Spinal cord (tissue), 10 donors: ENCODE measurements around the gene EIF3I. TPM values are rescaled to one million over a fixed set of nuclear protein-coding genes. Genes with fewer than 3 reads are reported as not detected.
"Not testable (repeated sequence)": the region's sequence is repeated elsewhere in the genome, so short reads cannot be mapped to it uniquely, and the experiment has no call there.

Source experiments
- DNase-seq, 6 donors: peaks; one replicate each; pipeline versions ENCODE4 v3.0.0 to v3.0.0-alpha.2; 2013 to 2015; ENCODE audit warnings: low spot score in 6 of 6, low read depth in 4 of 6
- H3K27ac ChIP-seq: one replicate; pipeline ENCODE4 v1.5.1; 2013; ENCODE audit warnings: low read depth, low read length, control low read depth
- H3K27me3 ChIP-seq: one replicate; pipeline ENCODE4 v1.6.1; 2013; ENCODE audit warnings: low read length; ENCODE audit not compliant: control insufficient read depth, insufficient read depth
- H3K36me3 ChIP-seq: one replicate; pipeline ENCODE4 v1.6.1; 2013; ENCODE audit warnings: low read length; ENCODE audit not compliant: control insufficient read depth, insufficient read depth
- H3K4me1 ChIP-seq: one replicate; pipeline ENCODE4 v1.6.1; 2013; ENCODE audit warnings: low read length; ENCODE audit not compliant: control insufficient read depth, insufficient read depth
- H3K4me3 ChIP-seq: one replicate; pipeline ENCODE4 v1.5.1; 2013; ENCODE audit warnings: low read depth, low read length, control low read depth
- H3K9me3 ChIP-seq: one replicate; pipeline ENCODE4 v1.6.1; 2013; ENCODE audit warnings: low read length; ENCODE audit not compliant: control insufficient read depth, insufficient read depth
- WGBS: methylation state at CpG from one replicate; pipeline ENCODE4 v1.1.5; 2013; ENCODE audit warnings: missing lambda C conversion rate; ENCODE audit not compliant: insufficient coverage; 5-methylcytosine and 5-hydroxymethylcytosine counted together
- polyA plus RNA-seq, 2 donors: library from polyadenylated mRNA; unstranded; fragments of 120-200 nt; gene quantifications; one replicate each; pipeline ENCODE4 v1.2.1, GENCODE V29; 2013; ENCODE audit not compliant: insufficient read length in 2 of 2
- total RNA-seq, 2 donors: library from RNA; depleted of rRNA in 1 of 2; stranded (reverse); fragments of 120-200 nt in 1 of 2; fragments of >200 nt in 1 of 2; gene quantifications; one replicate each; pipeline versions ENCODE4 v1.2.3 to v1.2.4, GENCODE V29; 2013 to 2014
- donor health status: healthy.

Gene EIF3I
- total and polyA plus RNA-seq, 4 donors = 94.9 to 185 (median 166) TPM

- H3K9me3 ChIP-seq, DNase-seq, H3K4me1 ChIP-seq, H3K27me3 ChIP-seq, H3K36me3 ChIP-seq, H3K27ac ChIP-seq, H3K4me3 ChIP-seq: not testable (repeated sequence)
- 92% methylated on average over 1 of the region's 4 CpGs for WGBS
These were observed 41.0 kb downstream of the EIF3I start for GRCh38 chr1:32263236-32263593.

GRCh38 chr1:32263744-32264143 lies 41.5 kb downstream of the EIF3I start:
- H3K27ac ChIP-seq = no peak overlapping the region
- WGBS = 100% methylated on average over 2 of the region's 4 CpGs
- H3K9me3 ChIP-seq = no peaks in the 10 kb centered on the region
- no peak overlapping the region for H3K4me3 ChIP-seq
- no peaks in the 10 kb centered on the region for H3K36me3 ChIP-seq
- no peaks in the 10 kb centered on the region for H3K4me1 ChIP-seq
- DNase-seq = no peak
- H3K27me3 ChIP-seq = no peaks in the 10 kb centered on the region

GRCh38 chr1:32265846-32266245 lies 43.6 kb downstream of the EIF3I start:
- no peak overlapping the region for H3K27ac ChIP-seq
- no peaks in the 10 kb centered on the region for H3K27me3 ChIP-seq
- H3K4me3 ChIP-seq = no peak overlapping the region
- WGBS = 97% methylated on average over 7 of the region's 9 CpGs
- H3K4me1 ChIP-seq = no peaks in the 10 kb centered on the region
- no peak for DNase-seq
- no peaks in the 10 kb centered on the region for H3K36me3 ChIP-seq
- no peaks in the 10 kb centered on the region for H3K9me3 ChIP-seq

GRCh38 chr1:32266921-32267591 lies 44.8 kb downstream of the EIF3I start:
- 73% methylated on average over 6 of the region's 7 CpGs for WGBS
- DNase-seq = no peak
- H3K36me3 ChIP-seq = no peaks in the 10 kb centered on the region
- no peak overlapping the region for H3K4me3 ChIP-seq
- H3K27ac ChIP-seq = no peak overlapping the region
- H3K27me3 ChIP-seq = no peaks in the 10 kb centered on the region
- no peaks in the 10 kb centered on the region for H3K4me1 ChIP-seq
- H3K9me3 ChIP-seq = no peaks in the 10 kb centered on the region

- H3K4me1 ChIP-seq = no peaks in the 10 kb centered on the region
- no peak overlapping the region for H3K27ac ChIP-seq
- H3K9me3 ChIP-seq = no peaks in the 10 kb centered on the region
- no peak overlapping the region for H3K4me3 ChIP-seq
- H3K27me3 ChIP-seq = peaks cover 18% of the 10 kb centered on the region
- no peaks in the 10 kb centered on the region for H3K36me3 ChIP-seq
- DNase-seq = no peak
These were observed 47.5 kb downstream of the EIF3I start for GRCh38 chr1:32269744-32270143.

GRCh38 chr1:32272557-32273390 lies 50.6 kb downstream of the EIF3I start:
- no peak overlapping the region for H3K27ac ChIP-seq
- no peak for DNase-seq
- no peaks in the 10 kb centered on the region for H3K4me1 ChIP-seq
- 76% methylated on average over 7 of the region's 7 CpGs for WGBS
- no peaks in the 10 kb centered on the region for H3K9me3 ChIP-seq
- H3K36me3 ChIP-seq = no peaks in the 10 kb centered on the region
- no peak overlapping the region for H3K4me3 ChIP-seq
- H3K27me3 ChIP-seq = peaks cover 38% of the 10 kb centered on the region

GRCh38 chr1:32273391-32274208 lies 51.4 kb downstream of the EIF3I start:
- no peaks in the 10 kb centered on the region for H3K4me1 ChIP-seq
- DNase-seq = no peak
- 36% methylated on average over 8 of the region's 10 CpGs for WGBS
- peaks cover 38% of the 10 kb centered on the region for H3K27me3 ChIP-seq
- H3K36me3 ChIP-seq = no peaks in the 10 kb centered on the region
- no peak overlapping the region for H3K27ac ChIP-seq
- no peak overlapping the region for H3K4me3 ChIP-seq
- H3K9me3 ChIP-seq = no peaks in the 10 kb centered on the region

GRCh38 chr1:32274646-32275340 lies 52.6 kb downstream of the EIF3I start:
- Histone ChIP-seq H3K27ac (no peak overlapping the region), H3K27me3 (peaks cover 38% of the 10 kb centered on the region), H3K36me3 (no peaks in the 10 kb centered on the region), H3K4me1 (no peaks in the 10 kb centered on the region), H3K9me3 (no peaks in the 10 kb centered on the region), H3K4me3 (no peak overlapping the region)
- no peak for DNase-seq
- 49% methylated on average over 26 of the region's 31 CpGs for WGBS

GRCh38 chr1:32275424-32275823 lies 53.2 kb downstream of the EIF3I start:
- Histone ChIP-seq H3K27ac (no peak overlapping the region), H3K27me3 (peaks cover 38% of the 10 kb centered on the region), H3K36me3 (no peaks in the 10 kb centered on the region), H3K4me1 (no peaks in the 10 kb centered on the region), H3K4me3 (no peak overlapping the region), H3K9me3 (no peaks in the 10 kb centered on the region)
- DNase-seq = no peak
- 24% methylated on average over 40 of the region's 41 CpGs for WGBS
